Mesendoderm (in vitro differentiated cells): ENCODE data around the gene VSX1.

Experiments
- DNase-seq: peaks from one replicate; pipeline ENCODE4 v3.0.0; 2013
- H2AK5ac ChIP-seq: 2 replicates; pipeline ENCODE4 v1.6.1; 2013; ENCODE audit warnings: low read length, inconsistent platforms
- H2BK120ac ChIP-seq: 2 replicates; pipeline ENCODE4 v1.6.1; 2013; ENCODE audit warnings: low read depth, mild to moderate bottlenecking, low read length, moderate library complexity, mixed read lengths
- H2BK15ac ChIP-seq: replicated peaks from 2 replicates; pipeline ENCODE4 v1.6.1; 2013; ENCODE audit warnings: low read depth, mild to moderate bottlenecking, moderate library complexity
- H2BK5ac ChIP-seq: 2 replicates; pipeline ENCODE4 v1.6.1; 2013; ENCODE audit warnings: low read length, inconsistent platforms
- H3K18ac ChIP-seq: 2 replicates; pipeline ENCODE4 v1.6.1; 2013; ENCODE audit warnings: mild to moderate bottlenecking, low read length, mixed read lengths
- H3K23ac ChIP-seq: one replicate; pipeline ENCODE4 v1.6.1; 2013; ENCODE audit warnings: low read length
- H3K27ac ChIP-seq: 2 replicates; pipeline ENCODE4 v1.5.1; 2013; ENCODE audit warnings: low read depth, mild to moderate bottlenecking, inconsistent platforms, low read length, moderate library complexity
- H3K27me3 ChIP-seq: 2 replicates; pipeline ENCODE4 v1.6.1; 2013; ENCODE audit warnings: low read length, control low read depth, mild to moderate bottlenecking, inconsistent platforms; ENCODE audit not compliant: insufficient read depth, poor library complexity
- H3K36me3 ChIP-seq: 2 replicates; pipeline ENCODE4 v1.6.1; 2013; ENCODE audit warnings: low read length, inconsistent platforms; ENCODE audit not compliant: control insufficient read depth, insufficient read depth
- H3K4ac ChIP-seq: one replicate; pipeline ENCODE4 v1.6.1; 2013; ENCODE audit warnings: low read depth, mild to moderate bottlenecking, low read length, moderate library complexity
- H3K4me1 ChIP-seq: 2 replicates; pipeline ENCODE4 v1.6.1; 2013; ENCODE audit warnings: low read depth, low read length, inconsistent platforms; ENCODE audit not compliant: control insufficient read depth
- H3K4me2 ChIP-seq: 2 replicates; pipeline ENCODE4 v1.6.1; 2013; ENCODE audit warnings: low read length
- H3K4me3 ChIP-seq: 2 replicates; pipeline ENCODE4 v1.5.1; 2013; ENCODE audit warnings: mild to moderate bottlenecking, low read length
- H3K56ac ChIP-seq: one replicate; pipeline ENCODE4 v1.6.1; 2013; ENCODE audit warnings: low read length
- H3K79me1 ChIP-seq: 2 replicates; pipeline ENCODE4 v1.6.1; 2013; ENCODE audit warnings: low read length, inconsistent platforms
- H3K79me2 ChIP-seq: 2 replicates; pipeline ENCODE4 v1.6.1; 2013; ENCODE audit warnings: mild to moderate bottlenecking, low read length; ENCODE audit not compliant: control insufficient read depth, insufficient read depth
- H3K9ac ChIP-seq: 2 replicates; pipeline ENCODE4 v1.6.1; 2013; ENCODE audit warnings: low read length, inconsistent platforms
- H4K5ac ChIP-seq: one replicate; pipeline ENCODE4 v1.6.1; 2013; ENCODE audit warnings: low read length
- H4K8ac ChIP-seq: one replicate; pipeline ENCODE4 v1.6.1; 2013; ENCODE audit warnings: low read depth, mild to moderate bottlenecking, control low read depth, low read length, moderate library complexity
- WGBS: extraction: QIAGEN DNeasy Blood & Tissue Kit; methylation state at CpG from one replicate; pipeline ENCODE4 v1.1.7; 2013; ENCODE audit warnings: low lambda C conversion rate, missing lambda C conversion rate; ENCODE audit not compliant: insufficient coverage; ENCODE audit errors: extremely low coverage; 5-methylcytosine and 5-hydroxymethylcytosine counted together

VSX1 gene

DNA sequence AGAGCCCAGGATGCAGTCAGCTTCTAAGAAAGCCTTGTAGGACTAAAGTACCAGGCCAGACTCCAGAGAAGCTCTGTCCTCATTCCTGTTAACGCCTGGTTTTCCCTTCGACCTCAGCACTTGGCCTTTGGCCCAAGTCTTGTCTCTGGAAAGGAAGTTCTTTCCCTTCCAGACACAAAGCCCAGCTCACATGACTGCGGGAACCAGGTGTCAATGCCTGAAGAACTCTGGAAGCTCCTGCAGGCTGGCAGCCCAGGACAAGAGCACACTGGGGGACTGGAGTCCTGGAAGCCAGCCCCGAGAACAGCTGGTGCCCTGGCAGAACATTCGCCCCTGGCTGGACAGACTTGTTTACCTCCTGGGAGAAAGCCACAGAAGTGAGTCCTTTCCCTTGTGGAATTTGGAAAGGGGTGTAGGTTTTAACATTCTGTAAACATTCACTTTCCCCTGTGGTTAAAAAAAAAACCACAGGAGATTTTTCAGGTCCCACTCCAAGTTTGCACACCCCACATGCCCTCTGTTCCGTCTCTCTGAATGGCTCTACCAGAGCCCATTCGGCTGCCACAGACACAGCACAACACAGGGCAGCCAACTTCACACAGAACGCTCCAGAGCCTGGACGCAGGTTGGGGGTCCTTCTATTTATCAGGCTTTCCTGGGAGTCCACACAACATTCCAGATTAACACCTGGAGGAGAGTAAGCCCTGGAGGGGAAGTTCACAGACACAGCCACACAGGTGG is 42.1 kb downstream of the VSX1 start:
- no peaks in the 10 kb centered on the region for H3K36me3 ChIP-seq
- no peak overlapping the region for H2BK15ac ChIP-seq
- H3K27me3 ChIP-seq = no peaks in the 10 kb centered on the region
- no peak overlapping the region for H3K9ac ChIP-seq
- H3K27ac ChIP-seq = no peak overlapping the region
- no peak overlapping the region for H3K56ac ChIP-seq
- no peak overlapping the region for H4K8ac ChIP-seq
- H2AK5ac ChIP-seq = no peak overlapping the region
- no peak for DNase-seq
- H3K18ac ChIP-seq = no peak overlapping the region
- H3K4me2 ChIP-seq = no peak overlapping the region
- H3K4me3 ChIP-seq = no peak overlapping the region
- WGBS = no CpG with 5 or more reads among the region's 9 CpGs
- H2BK5ac ChIP-seq = no peak overlapping the region
- H3K4ac ChIP-seq = no peak overlapping the region
- no peak overlapping the region for H2BK120ac ChIP-seq
- H3K23ac ChIP-seq = no peak overlapping the region
- no peak overlapping the region for H4K5ac ChIP-seq
- no peaks in the 10 kb centered on the region for H3K79me1 ChIP-seq
- H3K4me1 ChIP-seq = no peaks in the 10 kb centered on the region
- H3K79me2 ChIP-seq = no peaks in the 10 kb centered on the region

DNA sequence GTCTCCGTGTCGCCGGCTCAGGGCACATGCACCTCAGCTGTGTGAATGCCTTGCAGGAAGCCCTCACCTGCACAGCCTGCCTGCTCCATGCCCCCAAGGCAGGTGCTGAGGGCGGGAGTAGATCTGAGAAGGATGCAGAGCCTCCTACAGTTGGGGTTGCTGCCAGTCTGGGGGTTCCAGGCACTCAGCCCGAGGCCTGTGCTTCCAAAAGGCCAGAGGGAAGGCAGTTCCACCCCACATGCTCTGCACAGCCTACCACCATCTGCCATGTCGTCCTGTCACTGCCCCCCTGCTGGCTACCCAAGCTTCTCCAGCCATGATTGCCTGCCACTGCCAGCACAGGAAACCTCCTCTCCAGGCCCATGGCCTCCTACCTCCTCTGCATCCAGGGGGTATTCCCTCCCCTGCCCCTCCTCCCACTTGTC is 43.3 kb downstream of the VSX1 start:
- no peak overlapping the region for H2BK120ac ChIP-seq
- no CpG with 5 or more reads among the region's 6 CpGs for WGBS
- no peak overlapping the region for H4K5ac ChIP-seq
- no peak overlapping the region for H3K23ac ChIP-seq
- H3K36me3 ChIP-seq = no peaks in the 10 kb centered on the region
- no peak overlapping the region for H3K9ac ChIP-seq
- no peaks in the 10 kb centered on the region for H3K79me1 ChIP-seq
- no peak overlapping the region for H2BK15ac ChIP-seq
- H4K8ac ChIP-seq = no peak overlapping the region
- no peak for DNase-seq
- H3K27me3 ChIP-seq = no peaks in the 10 kb centered on the region
- no peak overlapping the region for H3K27ac ChIP-seq
- H2BK5ac ChIP-seq = no peak overlapping the region
- H3K4me3 ChIP-seq = no peak overlapping the region
- H3K56ac ChIP-seq = no peak overlapping the region
- H3K4me1 ChIP-seq = no peaks in the 10 kb centered on the region
- no peaks in the 10 kb centered on the region for H3K79me2 ChIP-seq
- no peak overlapping the region for H3K4me2 ChIP-seq
- H2AK5ac ChIP-seq = no peak overlapping the region
- H3K4ac ChIP-seq = no peak overlapping the region
- H3K18ac ChIP-seq = no peak overlapping the region

DNA sequence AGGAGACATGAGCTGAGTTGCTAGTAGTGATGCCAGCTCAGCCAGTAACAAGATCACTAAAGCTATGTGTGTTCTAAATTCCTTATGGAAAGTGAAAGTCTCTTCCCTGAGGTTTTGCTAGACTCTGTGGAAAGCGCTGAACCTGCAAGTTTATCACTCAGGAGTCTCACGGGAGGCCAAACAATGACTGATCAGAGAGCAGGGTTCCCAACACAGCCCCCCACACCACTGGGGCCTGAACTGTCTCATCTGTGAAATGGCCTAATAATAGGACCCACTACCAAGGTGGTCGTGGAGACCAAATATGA is 43.9 kb downstream of the VSX1 start:
- no peak overlapping the region for H2AK5ac ChIP-seq
- no peaks in the 10 kb centered on the region for H3K4me1 ChIP-seq
- H3K27me3 ChIP-seq = no peaks in the 10 kb centered on the region
- H3K4ac ChIP-seq = no peak overlapping the region
- no peak overlapping the region for H4K5ac ChIP-seq
- H3K79me2 ChIP-seq = no peaks in the 10 kb centered on the region
- no peak for DNase-seq
- H4K8ac ChIP-seq = no peak overlapping the region
- H3K4me3 ChIP-seq = no peak overlapping the region
- H2BK15ac ChIP-seq = no peak overlapping the region
- H3K79me1 ChIP-seq = no peaks in the 10 kb centered on the region
- H2BK5ac ChIP-seq = no peak overlapping the region
- no peak overlapping the region for H3K23ac ChIP-seq
- no peak overlapping the region for H3K27ac ChIP-seq
- no peak overlapping the region for H3K4me2 ChIP-seq
- no peak overlapping the region for H3K56ac ChIP-seq
- H3K36me3 ChIP-seq = no peaks in the 10 kb centered on the region
- H3K9ac ChIP-seq = no peak overlapping the region
- H2BK120ac ChIP-seq = no peak overlapping the region
- no CpG with 5 or more reads among the region's 3 CpGs for WGBS
- no peak overlapping the region for H3K18ac ChIP-seq

DNA sequence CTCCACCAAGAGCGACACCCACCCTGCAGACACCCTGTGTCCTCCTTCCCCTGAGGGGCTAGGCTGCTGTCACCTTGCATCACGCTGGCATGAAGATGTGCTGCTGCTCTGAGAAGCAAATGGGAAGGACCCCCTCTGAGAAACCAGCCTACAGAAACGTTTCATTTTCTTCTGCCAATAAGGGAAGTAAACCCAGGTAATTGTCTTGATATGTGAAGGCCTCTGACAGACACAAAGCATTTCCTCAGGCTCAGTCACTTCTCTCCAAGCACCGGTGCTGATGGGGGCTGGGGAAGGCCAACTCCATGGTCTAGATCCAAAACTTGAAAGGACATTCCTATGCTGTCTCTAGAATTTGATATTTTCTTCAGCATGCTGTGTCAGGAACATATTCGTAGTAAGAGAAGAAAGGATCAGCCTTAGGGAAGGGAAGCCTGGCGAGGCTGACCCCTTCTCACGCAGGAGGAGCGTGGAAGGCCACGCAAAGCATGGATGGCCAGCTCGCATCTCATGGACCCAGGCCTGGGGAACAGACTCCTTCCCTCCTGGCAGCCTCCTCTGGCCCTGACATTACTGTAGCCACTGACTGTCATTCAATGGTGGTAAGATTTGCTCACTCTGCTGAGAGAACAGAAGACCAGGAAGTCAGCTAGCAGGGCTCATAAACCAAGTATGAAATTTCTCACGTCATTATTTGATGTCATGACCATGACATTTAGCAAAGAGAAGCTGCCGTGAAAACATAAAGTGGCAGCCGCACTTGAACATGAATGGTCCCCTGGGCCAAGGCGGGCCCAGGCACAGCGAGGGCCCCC is 44.4 kb downstream of the VSX1 start:
- no peak overlapping the region for H2BK120ac ChIP-seq
- DNase-seq = no peak
- no CpG with 5 or more reads among the region's 15 CpGs for WGBS

DNA sequence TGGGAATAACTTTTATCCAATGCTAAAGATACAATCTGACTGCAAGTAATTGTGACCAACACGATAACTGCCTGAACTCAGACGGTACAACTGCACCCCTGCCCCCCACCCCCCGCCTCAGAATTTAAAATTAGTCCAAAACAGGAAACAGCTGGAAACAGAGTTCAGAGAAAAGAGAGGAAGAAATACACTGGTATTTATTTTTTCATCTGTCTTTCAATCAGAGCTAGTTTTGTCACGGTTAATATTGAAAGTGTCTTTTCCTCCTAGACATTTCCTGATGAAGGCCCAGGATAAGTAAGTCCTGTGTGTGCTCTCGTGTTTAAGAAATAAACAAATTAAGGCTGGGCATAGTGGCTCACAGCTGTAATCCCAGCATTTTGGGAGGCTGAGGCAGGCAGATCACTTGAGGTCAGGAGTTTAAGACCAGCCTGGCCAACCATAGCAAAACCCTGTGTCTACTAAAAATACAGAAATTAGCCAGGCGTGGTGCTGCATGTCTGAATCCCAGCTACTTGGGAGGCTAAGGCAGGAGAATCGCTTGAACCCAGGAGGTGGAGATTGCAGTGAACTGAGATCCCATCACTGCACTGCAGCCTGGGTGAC is 45.5 kb downstream of the VSX1 start:
- no peak overlapping the region for H3K4me3 ChIP-seq
- H3K9ac ChIP-seq = no peak overlapping the region
- H3K4ac ChIP-seq = no peak overlapping the region
- no peak overlapping the region for H4K5ac ChIP-seq
- no peaks in the 10 kb centered on the region for H3K79me2 ChIP-seq
- DNase-seq = no peak
- no peak overlapping the region for H4K8ac ChIP-seq
- no CpG with 5 or more reads among the region's 7 CpGs for WGBS
- H3K18ac ChIP-seq = no peak overlapping the region
- no peaks in the 10 kb centered on the region for H3K36me3 ChIP-seq
- H3K4me2 ChIP-seq = no peak overlapping the region
- no peak overlapping the region for H3K27ac ChIP-seq
- no peaks in the 10 kb centered on the region for H3K27me3 ChIP-seq
- H2BK15ac ChIP-seq = no peak overlapping the region
- H2BK5ac ChIP-seq = no peak overlapping the region
- H3K4me1 ChIP-seq = no peaks in the 10 kb centered on the region
- H3K23ac ChIP-seq = no peak overlapping the region
- H2BK120ac ChIP-seq = no peak overlapping the region
- no peak overlapping the region for H3K56ac ChIP-seq
- no peaks in the 10 kb centered on the region for H3K79me1 ChIP-seq
- no peak overlapping the region for H2AK5ac ChIP-seq

More for the DNA sequence above, 44.4 kb downstream of the VSX1 start:
- Histone ChIP-seq H3K9ac (no peak overlapping the region), H4K8ac (no peak overlapping the region), H3K4ac (no peak overlapping the region), H3K4me1 (no peaks in the 10 kb centered on the region), H4K5ac (no peak overlapping the region), H3K18ac (no peak overlapping the region), H2BK5ac (no peak overlapping the region), H3K27ac (no peak overlapping the region), H3K79me1 (no peaks in the 10 kb centered on the region), H2AK5ac (no peak overlapping the region), H3K27me3 (no peaks in the 10 kb centered on the region), H3K36me3 (no peaks in the 10 kb centered on the region), H3K56ac (no peak overlapping the region), H3K23ac (no peak overlapping the region), H3K79me2 (no peaks in the 10 kb centered on the region), H2BK15ac (no peak overlapping the region), H3K4me3 (no peak overlapping the region), H3K4me2 (no peak overlapping the region)
